Breast epithelium (tissue), 3 donors: ENCODE data around the gene DNAJB8.

Source experiments
- CTCF ChIP-seq, 3 donors: fragments of 450-650 bp; IDR thresholded peaks; one replicate each; pipeline ENCODE4 v1.5.1; 2016 to 2017; ENCODE audit warnings: antibody characterized with exemption in 3 of 3, mild to moderate bottlenecking in 3 of 3, moderate library complexity in 3 of 3
- POLR2A ChIP-seq: fragments of 450-650 bp; IDR thresholded peaks from one replicate; pipeline ENCODE4 v1.6.1; 2016; ENCODE audit warnings: antibody characterized with exemption, mild to moderate bottlenecking, moderate library complexity

- TF ChIP-seq POLR2A (no peak), CTCF (IDR thresholded peaks at IDR 0.05) (no peak)
Measured at GRCh38 chr3:128447561-128448013, 19.1 kb downstream of the DNAJB8 start.
